ENCODE results near the gene TGFB2.

TGFB2 gene

GRCh38 chr1:218383681-218384080 is 38.5 kb downstream of the TGFB2 start:
- in situ Hi-C loops (cut with HindIII; ENCODE audit: low sequenced_read_pairs): no loop called here

GRCh38 chr1:218384581-218384993 is 39.5 kb downstream of the TGFB2 start:
- in situ Hi-C loops (cut with HindIII; ENCODE audit: low sequenced_read_pairs): no loop called here

GRCh38 chr1:218388591-218388990 is 43.5 kb downstream of the TGFB2 start:
- in situ Hi-C loops (cut with HindIII; ENCODE audit: low sequenced_read_pairs): no loop called here

- in situ Hi-C loops (cut with HindIII; ENCODE audit: low sequenced_read_pairs): no loop called here
Observed at GRCh38 chr1:218390618-218391017, 45.5 kb downstream of the TGFB2 start.

- in situ Hi-C loops (cut with HindIII; ENCODE audit: low sequenced_read_pairs): no loop called here
Observed at GRCh38 chr1:218392780-218393179, 47.6 kb downstream of the TGFB2 start.

- in situ Hi-C loops (cut with HindIII; ENCODE audit: low sequenced_read_pairs): no loop called here
Observed at GRCh38 chr1:218394416-218394815, 49.3 kb downstream of the TGFB2 start.

- in situ Hi-C loops (cut with HindIII; ENCODE audit: low sequenced_read_pairs): no loop called here
Observed at GRCh38 chr1:218394989-218395388, 49.9 kb downstream of the TGFB2 start.

- in situ Hi-C loops (cut with HindIII; ENCODE audit: low sequenced_read_pairs): no loop called here
Observed at GRCh38 chr1:218395916-218396315, 50.8 kb downstream of the TGFB2 start.

- in situ Hi-C loops (cut with HindIII; ENCODE audit: low sequenced_read_pairs): no loop called here
Observed at GRCh38 chr1:218397752-218398339, 52.7 kb downstream of the TGFB2 start.

- in situ Hi-C loops (cut with HindIII; ENCODE audit: low sequenced_read_pairs): no loop called here
Observed at GRCh38 chr1:218400624-218401023, 55.5 kb downstream of the TGFB2 start.

- in situ Hi-C loops (cut with HindIII; ENCODE audit: low sequenced_read_pairs): no loop called here
Observed at GRCh38 chr1:218401441-218401997, 56.4 kb downstream of the TGFB2 start.

- in situ Hi-C loops (cut with HindIII; ENCODE audit: low sequenced_read_pairs): no loop called here
Observed at GRCh38 chr1:218401998-218402785, 57.1 kb downstream of the TGFB2 start.

- in situ Hi-C loops (cut with HindIII; ENCODE audit: low sequenced_read_pairs): no loop called here
Observed at GRCh38 chr1:218402786-218403120, 57.6 kb downstream of the TGFB2 start.

- in situ Hi-C loops (cut with HindIII; ENCODE audit: low sequenced_read_pairs): no loop called here
Observed at GRCh38 chr1:218403300-218403699, 58.2 kb downstream of the TGFB2 start.

GRCh38 chr1:218407630-218408029 is 62.5 kb downstream of the TGFB2 start:
- in situ Hi-C loops (cut with HindIII; ENCODE audit: low sequenced_read_pairs): no loop called here

- in situ Hi-C loops (cut with HindIII; ENCODE audit: low sequenced_read_pairs): no loop called here
Observed at GRCh38 chr1:218408135-218408534, 63.0 kb downstream of the TGFB2 start.

- in situ Hi-C loops (cut with HindIII; ENCODE audit: low sequenced_read_pairs): no loop called here
Observed at GRCh38 chr1:218408942-218409341, 63.8 kb downstream of the TGFB2 start.

GRCh38 chr1:218409946-218410510 is 64.9 kb downstream of the TGFB2 start:
- in situ Hi-C loops (cut with HindIII; ENCODE audit: low sequenced_read_pairs): no loop called here

GRCh38 chr1:218411101-218411500 is 66.0 kb downstream of the TGFB2 start:
- in situ Hi-C loops (cut with HindIII; ENCODE audit: low sequenced_read_pairs): no loop called here

GRCh38 chr1:218412171-218412570 is 67.0 kb downstream of the TGFB2 start:
- in situ Hi-C loops (cut with HindIII; ENCODE audit: low sequenced_read_pairs): no loop called here

- in situ Hi-C loops (cut with HindIII; ENCODE audit: low sequenced_read_pairs): no loop called here
Observed at GRCh38 chr1:218413179-218413578, 68.0 kb downstream of the TGFB2 start.

Measured in DLD1 (cell line).